ENCODE data around the gene ZFP36.
A peak's percentile ranks its signal among the peaks of the same experiment; 100 is the strongest.

ZFP36 gene

DNA sequence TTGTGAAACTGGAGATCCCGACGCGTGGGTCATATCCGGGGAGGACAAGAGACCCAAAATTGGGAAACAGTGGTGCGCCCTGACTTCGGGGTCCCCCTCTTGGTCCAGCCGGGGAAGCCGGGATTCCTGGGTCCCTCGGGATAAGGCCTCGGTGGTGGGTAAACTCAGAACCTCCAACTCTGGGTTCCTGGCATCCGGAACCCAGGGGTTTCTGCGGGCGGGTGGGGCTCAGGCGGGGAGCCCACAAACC lies 688 bp downstream of the ZFP36 start:
- no peak for DNase-seq

DNA sequence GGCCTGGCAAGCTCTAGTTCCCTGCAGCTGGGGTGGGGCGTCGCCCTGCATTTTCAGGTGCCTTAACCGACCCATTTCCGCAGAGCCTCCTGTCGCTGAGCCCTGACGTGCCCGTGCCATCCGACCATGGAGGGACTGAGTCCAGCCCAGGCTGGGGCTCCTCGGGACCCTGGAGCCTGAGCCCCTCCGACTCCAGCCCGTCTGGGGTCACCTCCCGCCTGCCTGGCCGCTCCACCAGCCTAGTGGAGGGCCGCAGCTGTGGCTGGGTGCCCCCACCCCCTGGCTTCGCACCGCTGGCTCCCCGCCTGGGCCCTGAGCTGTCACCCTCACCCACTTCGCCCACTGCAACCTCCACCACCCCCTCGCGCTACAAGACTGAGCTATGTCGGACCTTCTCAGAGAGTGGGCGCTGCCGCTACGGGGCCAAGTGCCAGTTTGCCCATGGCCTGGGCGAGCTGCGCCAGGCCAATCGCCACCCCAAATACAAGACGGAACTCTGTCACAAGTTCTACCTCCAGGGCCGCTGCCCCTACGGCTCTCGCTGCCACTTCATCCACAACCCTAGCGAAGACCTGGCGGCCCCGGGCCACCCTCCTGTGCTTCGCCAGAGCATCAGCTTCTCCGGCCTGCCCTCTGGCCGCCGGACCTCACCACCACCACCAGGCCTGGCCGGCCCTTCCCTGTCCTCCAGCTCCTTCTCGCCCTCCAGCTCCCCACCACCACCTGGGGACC lies 1.2 kb downstream of the ZFP36 start:
- peak; percentile 5 for DNase-seq

DNA sequence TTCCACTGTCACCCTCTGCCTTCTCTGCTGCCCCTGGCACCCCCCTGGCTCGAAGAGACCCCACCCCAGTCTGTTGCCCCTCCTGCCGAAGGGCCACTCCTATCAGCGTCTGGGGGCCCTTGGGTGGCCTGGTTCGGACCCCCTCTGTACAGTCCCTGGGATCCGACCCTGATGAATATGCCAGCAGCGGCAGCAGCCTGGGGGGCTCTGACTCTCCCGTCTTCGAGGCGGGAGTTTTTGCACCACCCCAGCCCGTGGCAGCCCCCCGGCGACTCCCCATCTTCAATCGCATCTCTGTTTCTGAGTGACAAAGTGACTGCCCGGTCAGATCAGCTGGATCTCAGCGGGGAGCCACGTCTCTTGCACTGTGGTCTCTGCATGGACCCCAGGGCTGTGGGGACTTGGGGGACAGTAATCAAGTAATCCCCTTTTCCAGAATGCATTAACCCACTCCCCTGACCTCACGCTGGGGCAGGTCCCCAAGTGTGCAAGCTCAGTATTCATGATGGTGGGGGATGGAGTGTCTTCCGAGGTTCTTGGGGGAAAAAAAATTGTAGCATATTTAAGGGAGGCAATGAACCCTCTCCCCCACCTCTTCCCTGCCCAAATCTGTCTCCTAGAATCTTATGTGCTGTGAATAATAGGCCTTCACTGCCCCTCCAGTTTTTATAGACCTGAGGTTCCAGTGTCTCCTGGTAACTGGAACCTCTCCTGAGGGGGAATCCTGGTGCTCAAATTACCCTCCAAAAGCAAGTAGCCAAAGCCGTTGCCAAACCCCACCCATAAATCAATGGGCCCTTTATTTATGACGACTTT lies 2.0 kb downstream of the ZFP36 start:
- DNase-seq: peak; percentile 62

DNA sequence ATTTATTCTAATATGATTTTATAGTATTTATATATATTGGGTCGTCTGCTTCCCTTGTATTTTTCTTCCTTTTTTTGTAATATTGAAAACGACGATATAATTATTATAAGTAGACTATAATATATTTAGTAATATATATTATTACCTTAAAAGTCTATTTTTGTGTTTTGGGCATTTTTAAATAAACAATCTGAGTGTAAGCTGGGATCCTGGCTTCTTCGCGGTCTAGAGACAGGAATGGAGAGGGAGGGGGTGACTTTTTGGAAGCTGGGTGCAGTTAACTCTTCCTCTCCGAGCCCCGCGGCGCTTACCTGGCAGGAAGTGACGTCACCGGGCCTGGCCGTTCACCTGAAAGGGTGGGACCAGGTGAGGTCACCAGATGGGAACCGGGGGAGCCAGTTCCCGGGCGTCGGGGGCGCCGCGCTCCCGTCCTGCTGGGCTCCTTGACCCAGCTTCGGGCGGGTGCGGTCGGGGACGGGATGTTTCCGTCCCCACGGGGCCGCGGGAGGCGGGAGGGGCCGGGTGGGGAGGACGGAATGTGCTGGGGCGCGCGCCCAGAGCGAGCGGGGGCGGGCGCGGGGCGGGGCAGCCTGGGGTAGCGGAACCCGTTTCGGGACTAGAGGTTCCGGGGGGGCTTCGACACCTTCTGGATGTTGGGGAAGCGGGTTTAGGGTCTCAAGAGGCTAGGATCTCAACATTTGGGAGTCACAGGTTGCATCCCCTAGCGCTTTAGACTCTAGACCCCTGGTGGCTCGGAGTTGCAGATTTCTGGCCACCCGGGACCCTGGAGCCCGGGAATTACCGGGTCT lies 2.8 kb downstream of the ZFP36 start:
- DNase-seq: peak; percentile 91

DNA sequence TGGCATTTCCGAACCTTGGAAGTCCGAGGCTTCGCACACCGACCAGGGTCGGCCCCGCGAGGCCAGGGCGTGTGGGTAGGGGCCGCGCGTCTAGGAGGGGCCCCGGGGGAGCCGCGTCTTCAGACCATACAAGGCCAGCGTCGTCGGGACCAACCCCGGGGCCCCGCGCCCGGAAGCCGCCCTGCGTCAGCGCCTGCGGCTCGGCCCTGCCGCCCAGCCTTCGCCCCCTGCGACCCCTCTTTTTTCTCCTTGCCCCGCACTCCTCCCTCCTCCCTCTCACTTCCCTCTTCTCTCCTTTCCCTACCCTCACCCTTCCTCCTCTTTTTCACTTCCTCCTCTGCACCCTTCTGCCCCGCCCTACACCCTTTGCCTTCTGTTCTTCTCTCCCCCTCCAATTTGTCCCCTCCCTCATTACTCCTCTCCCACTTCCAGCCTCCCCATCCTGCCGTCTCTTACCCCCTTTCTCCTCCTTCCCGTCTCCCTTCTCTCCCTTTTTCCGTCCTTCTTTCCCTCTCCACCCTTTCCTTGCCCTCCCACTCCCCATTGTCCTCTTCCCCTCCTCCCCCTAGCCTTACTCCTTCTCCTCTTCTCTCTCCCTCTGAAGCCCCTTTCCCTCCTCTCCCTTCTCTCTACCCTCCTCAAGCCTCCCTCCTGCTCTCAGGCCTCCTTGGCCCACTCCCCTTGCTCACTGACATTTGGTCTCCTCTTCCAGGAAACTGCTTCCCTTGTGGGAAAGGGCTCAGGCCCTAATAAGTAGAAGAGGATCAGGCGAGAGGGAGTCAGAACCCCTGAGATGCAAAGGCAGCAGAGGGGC lies 3.6 kb downstream of the ZFP36 start:
- DNase-seq: peak; percentile 33

DNA sequence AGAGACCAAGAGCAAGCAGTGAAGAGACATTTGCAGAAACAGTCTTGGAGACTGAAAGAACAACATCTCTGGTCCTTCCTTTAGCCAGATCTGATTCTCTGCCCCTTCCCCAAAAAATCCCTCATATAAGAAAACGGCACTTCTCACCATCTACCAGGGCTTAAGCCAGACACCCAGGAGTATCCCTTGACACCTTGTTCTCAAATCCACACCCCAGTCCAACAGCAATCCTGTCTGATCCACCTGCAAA lies 4.1 kb downstream of the ZFP36 start:
- no peak for DNase-seq

DNA sequence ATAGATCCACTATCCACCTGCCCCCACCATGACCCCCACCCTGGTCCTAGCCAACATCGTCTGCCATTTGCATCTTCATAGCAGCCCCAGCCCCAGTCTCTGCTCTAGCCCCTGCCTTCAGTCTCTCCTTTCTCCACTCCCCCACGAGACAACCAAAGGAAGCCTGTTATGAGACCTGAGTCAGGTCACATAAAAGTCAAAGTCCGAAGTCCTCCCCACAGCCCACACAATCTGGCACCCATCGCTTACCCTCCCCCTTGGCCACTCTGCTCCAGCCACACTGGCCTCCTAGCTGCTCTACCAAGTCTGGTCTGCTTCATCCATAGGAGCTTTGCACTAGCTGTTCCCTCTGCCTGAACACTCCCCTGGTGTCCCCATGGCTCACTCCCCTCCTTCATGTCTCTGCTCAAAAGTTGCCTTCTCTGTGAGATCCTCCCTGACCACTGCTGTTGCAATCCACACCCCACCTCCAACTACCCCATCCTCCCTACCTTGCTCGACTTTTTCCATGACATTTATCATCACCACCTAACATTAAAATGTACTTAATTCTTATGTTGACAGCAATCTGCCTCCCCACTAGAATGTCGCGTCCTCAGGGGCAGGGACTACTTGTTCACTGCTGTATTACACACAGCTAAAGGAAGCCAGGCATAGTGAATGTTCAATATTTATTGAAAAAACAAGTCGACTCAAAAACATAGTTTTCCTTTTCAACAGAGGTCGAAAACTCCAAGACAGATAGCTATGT lies 4.6 kb downstream of the ZFP36 start:
- DNase-seq: no peak

DNA sequence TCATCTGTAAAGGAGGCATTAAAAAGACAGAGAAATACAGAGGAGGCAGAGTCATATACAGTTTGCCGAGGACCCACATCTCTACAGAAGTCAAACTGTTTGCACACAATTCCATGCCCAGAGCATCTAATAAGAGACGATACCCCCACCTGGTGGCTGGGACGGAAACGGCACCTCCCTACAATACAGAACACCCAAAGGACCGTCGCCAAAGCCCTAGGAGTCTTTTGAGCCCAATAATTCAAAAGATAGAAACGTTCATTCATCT lies 5.1 kb downstream of the ZFP36 start:
- peak; percentile 95 for DNase-seq

DNA sequence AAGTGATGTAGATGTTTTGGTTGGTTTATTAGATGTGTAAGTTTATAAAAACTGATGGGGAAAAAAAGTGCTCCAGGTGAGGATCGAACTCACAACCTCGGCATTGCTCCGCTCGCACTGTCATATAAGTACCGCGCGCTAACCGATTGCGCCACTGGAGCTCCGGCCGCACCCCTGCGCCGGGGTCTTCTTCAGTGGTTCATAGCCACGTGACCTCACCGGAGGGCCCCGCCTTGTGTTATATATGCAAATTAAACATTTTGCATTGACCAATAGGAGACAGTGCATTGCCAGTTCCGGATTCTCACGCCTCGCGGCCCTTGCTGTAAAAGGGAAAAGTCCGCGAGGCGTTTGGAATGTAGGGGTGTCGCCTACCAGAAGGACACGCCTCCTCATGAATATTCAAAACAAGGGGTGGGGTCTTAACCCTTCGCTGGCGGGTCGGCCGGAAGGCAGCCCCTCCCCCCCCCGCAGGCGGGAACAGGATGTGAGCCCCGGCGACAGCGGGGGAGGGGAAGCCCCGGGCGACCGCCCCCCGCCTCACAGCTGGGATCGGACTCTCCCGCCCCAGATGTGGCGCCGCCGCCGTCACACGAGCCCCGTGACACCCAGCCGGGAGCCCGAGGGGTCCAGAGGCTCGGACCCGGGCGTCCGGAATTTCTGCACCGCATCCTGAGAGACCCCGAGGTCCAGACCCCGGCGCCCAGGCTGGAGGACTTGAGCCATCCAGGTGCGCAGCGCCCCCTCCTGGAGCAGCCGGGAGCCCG lies 5.6 kb downstream of the ZFP36 start, which contains the start of gene PLEKHG2:
TSS of gene PLEKHG2 (plus strand) at position 570 of the 767 bp plus-strand sequence. CDS start 1,418 bp downstream, outside the sequence.
- DNase-seq: peak; percentile 97

DNA sequence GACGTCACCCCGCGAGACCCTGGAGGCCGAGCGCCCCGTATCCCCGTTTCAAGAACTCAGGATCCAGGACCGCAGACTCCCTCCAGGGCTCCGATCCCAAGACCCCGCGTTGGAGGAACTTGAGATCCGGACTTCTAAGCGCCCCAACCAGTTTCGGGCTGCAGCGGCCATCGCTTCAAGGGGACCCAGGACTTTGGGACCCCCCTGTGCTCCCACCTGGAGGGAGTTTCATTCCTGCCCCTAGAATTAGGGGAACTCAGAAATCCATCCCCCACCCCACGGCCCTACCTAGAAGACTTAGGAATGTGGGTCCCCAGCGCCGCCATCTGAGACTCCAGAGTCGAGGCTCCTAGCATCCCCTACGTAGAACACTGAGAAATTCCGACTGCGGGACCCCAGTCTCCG lies 6.2 kb downstream of the ZFP36 start:
- no peak for DNase-seq

DNA sequence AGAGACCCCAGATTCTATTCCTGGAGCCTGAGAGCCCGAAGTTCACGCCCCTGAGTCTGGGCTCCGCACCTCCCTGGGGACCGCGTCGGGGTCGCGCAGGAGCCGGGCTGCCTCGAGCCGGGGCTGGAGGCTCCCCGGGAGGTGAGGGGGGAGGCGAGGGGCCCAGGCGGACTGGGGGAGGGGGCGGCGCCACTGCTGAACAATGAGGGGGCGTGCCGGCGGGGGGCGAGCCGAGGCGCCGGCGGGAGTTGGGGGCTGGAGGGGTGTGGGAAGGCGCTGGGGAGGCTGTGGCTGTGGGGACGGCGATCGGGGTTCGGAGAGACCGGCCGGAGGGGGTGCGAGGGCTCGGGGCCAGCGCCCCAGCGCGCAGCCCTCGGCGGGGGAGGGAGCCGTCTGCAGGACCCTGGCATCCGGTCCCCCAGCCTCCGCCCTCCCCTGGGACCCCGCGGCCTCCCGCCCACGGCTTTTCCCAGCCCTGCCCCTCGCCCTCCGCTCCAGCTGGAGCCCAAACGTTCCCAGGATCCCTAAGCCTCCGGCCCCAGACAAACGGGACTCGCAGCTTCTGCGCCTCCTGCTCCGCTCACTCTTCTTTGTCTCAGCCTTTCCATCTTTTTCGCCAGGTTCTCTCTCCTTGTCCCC lies 6.7 kb downstream of the ZFP36 start:
- DNase-seq: peak; percentile 53

DNA sequence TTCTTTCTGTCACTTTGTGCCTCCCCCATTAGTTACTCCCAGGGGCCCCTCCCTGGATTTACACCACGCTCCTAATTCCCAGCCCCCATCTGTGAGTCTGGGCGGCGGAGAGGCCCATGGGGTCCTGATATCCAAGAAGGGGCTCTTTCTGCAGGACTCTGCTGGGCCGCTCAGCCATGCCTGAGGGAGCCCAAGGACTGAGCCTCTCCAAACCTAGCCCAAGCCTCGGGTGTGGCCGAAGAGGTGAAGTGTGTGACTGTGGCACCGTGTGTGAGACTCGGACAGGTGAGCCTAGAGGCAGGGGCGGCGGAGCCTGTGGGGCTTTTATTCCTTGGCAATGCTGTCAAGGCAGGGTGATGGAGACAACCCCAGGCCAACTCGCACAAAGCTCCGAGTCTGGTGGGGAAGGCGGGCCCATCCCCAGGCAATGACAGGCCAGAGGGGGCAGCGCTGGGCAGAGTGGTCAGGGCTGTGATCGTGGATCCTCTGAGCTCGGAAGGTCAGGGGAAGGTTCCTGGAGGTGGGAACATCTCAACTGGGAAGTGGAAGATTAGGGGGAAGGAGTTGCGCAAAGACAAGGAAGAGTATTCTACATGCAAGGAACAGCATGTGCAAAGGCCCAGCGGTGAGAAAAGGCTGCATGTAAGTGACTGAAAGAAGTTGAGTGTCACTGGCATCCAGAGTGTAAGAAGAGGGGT lies 7.4 kb downstream of the ZFP36 start:
- DNase-seq: peak; percentile 38

DNA sequence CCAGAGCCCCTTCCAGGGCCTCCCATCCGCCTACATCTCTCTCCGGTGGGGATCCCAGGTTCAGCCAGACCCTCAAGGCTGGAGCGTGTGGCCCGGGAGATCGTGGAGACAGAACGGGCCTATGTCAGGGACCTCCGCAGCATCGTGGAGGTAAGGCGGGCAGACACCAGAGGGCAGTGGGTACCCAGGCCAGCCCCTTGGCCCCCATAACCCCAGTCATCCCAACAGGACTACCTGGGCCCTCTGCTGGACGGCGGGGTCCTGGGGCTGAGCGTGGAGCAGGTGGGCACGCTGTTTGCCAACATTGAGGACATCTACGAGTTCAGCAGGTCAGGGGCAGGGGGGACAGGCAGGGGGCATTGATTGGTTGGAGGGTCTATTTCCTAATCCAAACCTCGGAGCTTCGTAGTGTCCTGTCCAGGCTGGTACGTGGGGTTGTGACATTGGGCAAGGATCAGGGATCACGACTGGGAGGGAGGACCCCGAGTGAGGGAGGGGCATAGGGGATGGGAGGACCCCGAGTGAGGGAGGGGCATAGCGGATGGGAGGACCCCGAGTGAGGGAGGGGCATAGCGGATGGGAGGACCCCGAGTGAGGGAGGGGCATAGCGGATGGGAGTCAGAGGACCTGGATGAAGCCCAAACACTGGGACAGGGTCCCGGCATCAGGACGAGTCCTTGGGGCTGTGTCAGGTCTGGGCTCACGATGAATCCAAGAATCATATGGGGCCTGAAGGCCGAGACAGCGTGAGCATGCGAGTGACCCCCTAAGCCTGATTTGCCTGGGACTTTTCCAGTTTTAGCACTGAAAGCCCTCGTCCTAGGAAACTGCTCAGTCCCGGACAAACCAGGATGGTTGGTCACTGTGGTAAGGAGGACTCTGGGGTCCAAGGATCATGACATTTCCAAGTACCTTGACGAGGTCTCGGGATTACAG lies 8.7 kb downstream of the ZFP36 start:
- no peak for DNase-seq

DNA sequence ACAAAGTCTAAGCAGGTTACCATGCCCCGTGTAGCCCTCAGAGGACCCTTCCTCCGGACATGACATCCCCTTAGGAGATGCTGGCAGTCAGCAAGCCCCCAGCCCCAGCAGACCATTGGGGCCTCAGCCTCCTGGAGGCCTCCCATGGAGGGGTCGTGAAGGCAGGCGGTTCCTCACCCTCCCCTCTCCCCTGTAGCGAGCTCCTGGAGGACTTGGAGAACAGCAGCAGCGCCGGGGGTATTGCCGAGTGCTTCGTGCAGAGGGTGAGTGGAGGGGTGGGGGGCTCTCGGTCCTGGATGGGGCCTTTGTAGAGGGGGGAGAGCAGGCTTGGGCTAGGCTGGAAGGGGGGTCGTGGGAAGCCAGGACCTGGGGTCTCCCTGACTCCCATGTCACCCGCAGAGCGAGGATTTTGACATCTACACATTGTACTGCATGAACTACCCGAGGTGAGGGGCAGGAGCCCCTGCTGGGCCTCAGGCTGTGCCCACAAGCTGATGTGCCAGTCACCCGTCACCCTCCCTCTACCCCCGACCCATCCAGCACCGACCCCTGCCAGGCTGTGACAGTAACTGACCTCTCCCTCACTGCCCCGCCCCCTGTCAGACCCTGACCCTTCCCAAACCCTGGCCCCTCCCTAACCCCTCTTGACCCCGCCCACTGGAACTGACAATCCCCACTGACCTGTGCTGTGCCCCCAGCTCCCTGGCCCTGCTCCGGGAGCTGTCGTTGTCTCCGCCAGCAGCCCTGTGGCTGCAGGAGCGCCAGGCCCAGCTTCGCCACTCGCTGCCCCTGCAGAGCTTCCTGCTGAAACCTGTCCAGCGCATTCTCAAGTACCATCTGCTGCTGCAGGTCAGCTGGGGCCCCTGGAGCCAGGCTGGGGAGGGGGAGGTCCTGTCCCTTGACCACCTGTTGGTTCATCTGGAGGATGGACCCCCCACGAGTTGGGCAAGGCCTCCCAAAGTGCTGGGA lies 9.8 kb downstream of the ZFP36 start:
- no peak for DNase-seq

DNA sequence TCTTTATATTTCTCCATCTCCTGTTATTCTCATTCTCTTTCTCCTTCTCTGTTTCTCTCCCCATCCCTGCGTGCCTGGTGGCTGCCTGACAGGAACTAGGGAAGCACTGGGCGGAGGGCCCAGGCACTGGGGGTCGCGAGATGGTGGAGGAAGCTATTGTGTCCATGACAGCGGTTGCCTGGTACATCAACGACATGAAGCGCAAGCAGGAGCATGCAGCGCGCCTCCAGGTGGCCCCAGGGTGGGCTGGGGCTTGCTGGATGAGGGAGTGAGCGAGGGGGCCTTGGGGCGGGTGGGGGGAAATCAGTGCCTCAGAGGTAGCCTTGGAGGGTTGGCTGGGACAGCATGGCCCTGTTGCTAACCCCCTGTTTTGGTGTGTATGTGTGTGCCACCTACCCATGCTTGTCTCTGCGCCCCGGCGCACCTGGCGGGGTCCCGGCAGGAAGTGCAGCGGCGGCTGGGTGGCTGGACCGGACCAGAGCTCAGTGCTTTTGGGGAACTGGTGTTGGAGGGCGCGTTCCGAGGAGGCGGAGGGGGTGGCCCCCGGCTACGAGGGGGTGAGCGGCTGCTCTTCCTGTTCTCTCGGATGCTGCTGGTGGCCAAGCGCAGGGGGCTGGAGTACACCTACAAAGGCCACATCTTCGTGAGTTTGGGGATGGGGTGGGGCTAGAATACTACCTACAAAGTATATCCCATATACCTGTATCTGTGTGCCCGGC lies 11.0 kb downstream of the ZFP36 start:
- no peak for DNase-seq

DNA sequence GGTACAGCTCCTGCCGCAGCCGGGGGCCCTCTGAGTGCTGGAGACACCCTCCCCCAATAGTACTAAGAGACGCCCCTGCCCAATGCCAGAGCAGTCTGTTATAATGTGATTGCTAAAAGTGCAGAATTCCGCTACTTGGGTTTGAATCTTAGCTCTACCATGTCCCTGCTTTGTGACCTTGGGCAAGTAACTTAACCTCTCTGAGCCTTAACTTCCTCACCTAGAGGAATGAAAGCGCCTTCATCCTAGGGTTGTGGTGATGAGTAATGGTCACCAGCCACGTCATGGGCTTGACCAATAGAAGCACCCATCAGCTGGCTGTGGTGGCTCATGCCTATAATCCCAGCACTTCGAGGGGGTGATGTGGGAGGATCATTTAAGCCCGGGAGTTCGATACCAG lies 12.4 kb downstream of the ZFP36 start:
- no peak for DNase-seq

DNA sequence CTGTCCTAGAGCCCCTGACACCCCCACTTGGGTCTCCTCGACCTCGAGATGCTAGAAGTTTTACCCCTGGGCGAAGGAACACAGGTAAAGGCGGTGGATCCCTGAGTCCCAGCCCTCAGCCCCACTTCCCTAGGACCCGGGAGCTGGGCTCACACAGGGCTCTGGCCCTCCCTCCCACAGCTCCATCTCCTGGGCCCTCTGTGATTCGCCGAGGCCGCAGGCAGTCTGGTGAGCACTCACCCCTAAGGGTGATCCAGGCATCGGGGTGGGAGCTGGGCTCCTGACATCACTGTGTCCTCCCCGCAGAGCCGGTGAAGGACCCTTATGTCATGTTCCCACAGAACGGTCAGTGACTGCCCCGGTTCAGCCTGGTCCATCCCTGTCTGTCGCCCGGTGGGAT lies 14.1 kb downstream of the ZFP36 start:
- DNase-seq: no peak

DNA sequence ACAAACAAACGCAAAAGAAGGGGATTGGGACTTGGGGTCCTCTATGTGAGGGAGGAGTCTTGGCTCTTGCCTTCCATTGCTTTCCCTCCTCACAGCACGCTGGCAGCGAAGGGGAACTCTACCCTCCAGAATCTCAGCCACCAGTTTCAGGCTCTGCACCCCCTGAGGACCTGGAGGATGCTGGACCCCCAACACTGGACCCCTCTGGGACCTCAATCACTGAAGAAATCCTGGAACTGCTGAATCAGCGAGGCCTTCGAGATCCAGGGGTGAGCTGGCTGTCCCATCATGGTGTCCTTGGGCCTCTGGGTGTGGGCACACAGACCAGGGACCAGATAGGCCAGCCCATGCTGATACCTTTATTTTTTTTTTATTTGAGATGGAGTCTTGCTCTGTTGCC lies 15.4 kb downstream of the ZFP36 start:
- no peak for DNase-seq
